Tibial nerve (tissue), 3 donors: ENCODE results near the gene RNF212.

Source experiments
- POLR2A ChIP-seq, 2 donors: fragments of 450-650 bp; IDR thresholded peaks; one replicate each; pipeline ENCODE4 v1.6.1; 2017; ENCODE audit warnings: antibody characterized with exemption in 2 of 2, mild to moderate bottlenecking in 2 of 2, moderate library complexity in 2 of 2
- TF ChIP-seq, protein P1 (sequence below), 5 experiments: fragments of 200-600 bp in 3 of 5; fragments of 450-650 bp in 2 of 5; sonication (generic) in 3 of 5; IDR thresholded peaks; one replicate each; pipeline ENCODE4 v1.5.1; 2016 to 2019; ENCODE audit warnings: antibody characterized with exemption in 5 of 5, mild to moderate bottlenecking in 3 of 5, moderate library complexity in 2 of 5

DNA sequence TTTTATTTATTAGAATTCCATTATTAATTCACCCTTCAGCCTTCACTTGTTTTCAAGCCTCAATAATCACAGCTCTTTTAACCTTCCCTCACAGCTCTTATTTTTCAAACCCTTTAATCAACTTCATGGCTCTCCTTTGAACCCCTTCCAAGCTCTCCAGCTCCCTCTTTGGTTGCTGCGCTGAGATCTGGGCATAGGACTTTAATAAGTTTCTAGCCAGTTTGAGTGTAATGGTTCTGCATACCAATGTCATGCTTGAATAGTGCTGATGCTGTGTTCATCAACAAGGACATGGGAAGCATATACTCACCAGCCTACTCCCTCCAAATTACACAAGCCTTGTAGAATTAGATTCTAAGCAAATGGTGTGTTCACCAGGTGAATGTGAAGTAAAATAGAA is 3.5 kb upstream of the RNF212 start:
- TF ChIP-seq, protein P1, sequence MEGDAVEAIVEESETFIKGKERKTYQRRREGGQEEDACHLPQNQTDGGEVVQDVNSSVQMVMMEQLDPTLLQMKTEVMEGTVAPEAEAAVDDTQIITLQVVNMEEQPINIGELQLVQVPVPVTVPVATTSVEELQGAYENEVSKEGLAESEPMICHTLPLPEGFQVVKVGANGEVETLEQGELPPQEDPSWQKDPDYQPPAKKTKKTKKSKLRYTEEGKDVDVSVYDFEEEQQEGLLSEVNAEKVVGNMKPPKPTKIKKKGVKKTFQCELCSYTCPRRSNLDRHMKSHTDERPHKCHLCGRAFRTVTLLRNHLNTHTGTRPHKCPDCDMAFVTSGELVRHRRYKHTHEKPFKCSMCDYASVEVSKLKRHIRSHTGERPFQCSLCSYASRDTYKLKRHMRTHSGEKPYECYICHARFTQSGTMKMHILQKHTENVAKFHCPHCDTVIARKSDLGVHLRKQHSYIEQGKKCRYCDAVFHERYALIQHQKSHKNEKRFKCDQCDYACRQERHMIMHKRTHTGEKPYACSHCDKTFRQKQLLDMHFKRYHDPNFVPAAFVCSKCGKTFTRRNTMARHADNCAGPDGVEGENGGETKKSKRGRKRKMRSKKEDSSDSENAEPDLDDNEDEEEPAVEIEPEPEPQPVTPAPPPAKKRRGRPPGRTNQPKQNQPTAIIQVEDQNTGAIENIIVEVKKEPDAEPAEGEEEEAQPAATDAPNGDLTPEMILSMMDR (IDR thresholded peaks at IDR 0.05), result no peak
- no peak for TF ChIP-seq POLR2A (IDR thresholded peaks at IDR 0.05)
